IMR-90 (cell line): ENCODE results near the gene NFIX. TPM values are rescaled to one million over a fixed set of nuclear protein-coding genes. Genes with fewer than 3 reads are reported as not detected.

Source experiments
- ATAC-seq: fragments of 200-7000 bp; cut with Tn5 transposase; 2 replicates; pipeline ENCODE4 v1.9.1; 2020; ENCODE audit warnings: low read depth, mild to moderate bottlenecking, moderate library complexity
- BruUV-seq: library from RNA; stranded (reverse); fragments of 400-500 nt; replicated peaks from 2 replicates; lab custom pipeline; 2021; lab: Mats Ljungman, UMichigan
- CTCF ChIA-PET: fragments of 300-600 bp; formaldehyde crosslinking; extraction: SDS; loops from one replicate; lab custom pipeline; 2021; ENCODE audit warnings: antibody characterized with exemption; lab: Yijun Ruan, JAX
- POLR2A ChIA-PET: fragments of 300-600 bp; sonication (Branson Sonifier 250); formaldehyde crosslinking; loops from one replicate; lab custom pipeline; 2022; ENCODE audit warnings: antibody characterized with exemption; ENCODE audit not compliant: unreplicated experiment; lab: Charles Lee
- DNase-seq: peaks from one replicate; pipeline ENCODE4 v3.0.0; 2013
- H2AFZ ChIP-seq: replicated peaks from 2 replicates; pipeline ENCODE3; 2013; ENCODE audit warnings: low read length, mild to moderate bottlenecking; ENCODE audit not compliant: poor library complexity
- H2AK5ac ChIP-seq: 2 replicates; pipeline ENCODE4 v1.6.1; 2013; ENCODE audit warnings: low read depth, low read length, inconsistent platforms
- H2AK9ac ChIP-seq: replicated peaks from 2 replicates; pipeline ENCODE3; 2013; ENCODE audit warnings: mild to moderate bottlenecking, low read depth, low read length, moderate library complexity; ENCODE audit not compliant: poor library complexity
- H2BK120ac ChIP-seq: 2 replicates; pipeline ENCODE4 v1.6.1; 2013; ENCODE audit warnings: low read depth, low read length, inconsistent platforms
- H2BK15ac ChIP-seq: 3 replicates; pipeline ENCODE4 v1.6.1; 2013; ENCODE audit warnings: low read depth, low read length, inconsistent platforms
- H2BK20ac ChIP-seq: 2 replicates; pipeline ENCODE4 v1.6.1; 2013; ENCODE audit warnings: low read depth, mild to moderate bottlenecking, inconsistent platforms, low read length, moderate library complexity
- H2BK5ac ChIP-seq: 2 replicates; pipeline ENCODE4 v1.6.1; 2013; ENCODE audit warnings: mild to moderate bottlenecking, low read depth, low read length, inconsistent platforms; ENCODE audit not compliant: poor library complexity, severe bottlenecking
- H3K14ac ChIP-seq: replicated peaks from 2 replicates; pipeline ENCODE4 v1.6.1; 2013; ENCODE audit warnings: low read depth, low read length, inconsistent platforms
- H3K18ac ChIP-seq: 2 replicates; pipeline ENCODE4 v1.6.1; 2013; ENCODE audit warnings: low read depth, low read length, control low read depth
- H3K23ac ChIP-seq: 2 replicates; pipeline ENCODE4 v1.6.1; 2013; ENCODE audit warnings: low read depth, low read length, inconsistent platforms
- H3K27ac ChIP-seq: 2 replicates; pipeline ENCODE4 v1.5.1; 2013; ENCODE audit warnings: mild to moderate bottlenecking, control low read depth, low read length; ENCODE audit not compliant: insufficient read depth
- H3K27me3 ChIP-seq: 2 replicates; pipeline ENCODE4 v1.6.1; 2013; ENCODE audit warnings: low read length; ENCODE audit not compliant: control insufficient read depth, insufficient read depth
- H3K36me3 ChIP-seq: 2 replicates; pipeline ENCODE4 v1.6.1; 2013; ENCODE audit warnings: low read length, mixed read lengths; ENCODE audit not compliant: control insufficient read depth, insufficient read depth
- H3K4ac ChIP-seq: 2 replicates; pipeline ENCODE4 v1.6.1; 2013; ENCODE audit warnings: low read depth, low read length, inconsistent platforms
- H3K4me1 ChIP-seq: 2 replicates; pipeline ENCODE4 v1.6.1; 2013; ENCODE audit warnings: low read length, mixed read lengths; ENCODE audit not compliant: control insufficient read depth, insufficient read depth
- H3K4me2 ChIP-seq: 2 replicates; pipeline ENCODE4 v1.6.1; 2013; ENCODE audit warnings: low read depth, mild to moderate bottlenecking, control low read depth, low read length, moderate library complexity
- H3K4me3 ChIP-seq: 2 replicates; pipeline ENCODE4 v1.5.1; 2013; ENCODE audit warnings: low read depth, mild to moderate bottlenecking, control low read depth, low read length, moderate library complexity; ENCODE audit not compliant: insufficient read depth
- H3K56ac ChIP-seq: 2 replicates; pipeline ENCODE4 v1.6.1; 2013; ENCODE audit warnings: low read length, inconsistent platforms; ENCODE audit not compliant: insufficient read depth; ENCODE audit errors: extremely low read depth
- H3K79me1 ChIP-seq, 2 experiments: 2 replicates each; pipeline ENCODE4 v1.6.1; 2013; ENCODE audit warnings: low read length in 2 of 2, inconsistent platforms in 1 of 2, low read depth in 1 of 2
- H3K9ac ChIP-seq: 2 replicates; pipeline ENCODE4 v1.6.1; 2013; ENCODE audit warnings: low read depth, low read length, control low read depth
- H3K9me1 ChIP-seq: 2 replicates; pipeline ENCODE4 v1.6.1; 2013; ENCODE audit warnings: low read length, inconsistent platforms; ENCODE audit not compliant: insufficient read depth
- H3K9me3 ChIP-seq: 2 replicates; pipeline ENCODE4 v1.6.1; 2013; ENCODE audit warnings: low read length; ENCODE audit not compliant: control insufficient read depth, insufficient read depth
- H4K20me1 ChIP-seq: 2 replicates; pipeline ENCODE4 v1.6.1; 2013; ENCODE audit warnings: low read length, inconsistent platforms; ENCODE audit not compliant: insufficient read depth
- H4K5ac ChIP-seq: 2 replicates; pipeline ENCODE4 v1.6.1; 2013; ENCODE audit warnings: mild to moderate bottlenecking, low read depth, low read length, control low read depth
- H4K8ac ChIP-seq, 2 experiments: 2 replicates each; pipeline ENCODE4 v1.6.1; 2013; ENCODE audit warnings: low read depth in 2 of 2, low read length in 2 of 2, control low read depth in 1 of 2, inconsistent platforms in 1 of 2
- H4K91ac ChIP-seq: 2 replicates; pipeline ENCODE4 v1.6.1; 2013; ENCODE audit warnings: low read depth, low read length, inconsistent platforms; ENCODE audit not compliant: insufficient read depth
- CEBPB ChIP-seq: IDR thresholded peaks from 2 replicates; pipeline ENCODE4 v1.6.1; 2012; ENCODE audit warnings: low read depth, low read length, improper control_type of control experiment
- CHD1 ChIP-seq: IDR thresholded peaks from 2 replicates; pipeline ENCODE4 v1.6.1; 2012; ENCODE audit warnings: low read depth, low read length, improper control_type of control experiment
- ELK1 ChIP-seq: fragments of 150-350 bp; IDR thresholded peaks from 2 replicates; pipeline ENCODE4 v1.6.1; 2016; ENCODE audit warnings: low read depth, mild to moderate bottlenecking, low read length, moderate library complexity, borderline replicate concordance
- FOS ChIP-seq: fragments of 150-350 bp; IDR thresholded peaks from 2 replicates; pipeline ENCODE4 v1.6.1; 2016; ENCODE audit warnings: low read depth, low read length
- MXI1 ChIP-seq: IDR thresholded peaks from 2 replicates; pipeline ENCODE4 v1.6.1; 2012; ENCODE audit warnings: low read depth, mild to moderate bottlenecking, low read length, moderate library complexity, borderline replicate concordance
- NFE2L2 ChIP-seq: fragments of 150-350 bp; IDR thresholded peaks from 2 replicates; pipeline ENCODE4 v1.6.1; 2016; ENCODE audit warnings: low read depth, mild to moderate bottlenecking, low read length
- POLR2A ChIP-seq: IDR thresholded peaks from 2 replicates; pipeline ENCODE4 v1.6.1; 2012; ENCODE audit warnings: mild to moderate bottlenecking, low read depth, low read length
- RFX5 ChIP-seq: IDR thresholded peaks from 2 replicates; pipeline ENCODE4 v1.8.0; 2012; ENCODE audit warnings: low read depth, mild to moderate bottlenecking, low read length, moderate library complexity
- SMC3 ChIP-seq: fragments of 150-350 bp; IDR thresholded peaks from 2 replicates; pipeline ENCODE4 v1.6.1; 2016; ENCODE audit warnings: low read depth, mild to moderate bottlenecking, antibody characterized with exemption, low read length, moderate library complexity
- USF2 ChIP-seq: fragments of 150-350 bp; IDR thresholded peaks from 2 replicates; pipeline ENCODE4 v1.6.1; 2017; ENCODE audit warnings: mild to moderate bottlenecking, antibody characterized with exemption, low read length, low read depth
- WGBS, 2 experiments: methylation state at CpG; one replicate each; pipeline versions ENCODE4 v1.1.5 to v1.1.7; 2013; ENCODE audit warnings: missing lambda C conversion rate in 2 of 2; ENCODE audit not compliant: insufficient read length in 1 of 2; ENCODE audit errors: extremely low coverage in 2 of 2; 5-methylcytosine and 5-hydroxymethylcytosine counted together
- dilution Hi-C: fragments of 300-500 bp; cut with HindIII; formaldehyde crosslinking; loops from one replicate; pipeline ENCODE4 v1.14.3; 2018; ENCODE audit warnings: low sequenced_read_pairs; ENCODE audit not compliant: unreplicated experiment
- in situ Hi-C: fragments of 300-500 bp; cut with MboI; formaldehyde crosslinking; loops from 3 replicates; pipeline ENCODE4 v1.14.3; 2019; ENCODE audit warnings: low sequenced_read_pairs, inconsistent platforms, mixed read lengths
- intact Hi-C: fragments of 100-400 bp; cut with micrococcal nuclease; formaldehyde crosslinking; loops from 2 replicates; pipeline ENCODE4 v1.10.0; 2022
- polyA plus RNA-seq, 3 experiments: library from polyadenylated mRNA; depleted of rRNA; stranded (reverse); fragments of >200 nt; gene quantifications; 2 replicates each; pipeline ENCODE4 v1.2.3, GENCODE V29; 2012; ENCODE audit warnings: low replicate concordance in 1 of 3
- total RNA-seq: library from RNA; depleted of rRNA; stranded (reverse); fragments of >200 nt; gene quantifications from 2 replicates; pipeline ENCODE4 v1.2.3, GENCODE V29; 2012

NFIX gene
- total and polyA plus RNA-seq, 2 of the 4 experiments (the other 2 are of a cell fraction): 10.2 to 47.7 TPM

DNA sequence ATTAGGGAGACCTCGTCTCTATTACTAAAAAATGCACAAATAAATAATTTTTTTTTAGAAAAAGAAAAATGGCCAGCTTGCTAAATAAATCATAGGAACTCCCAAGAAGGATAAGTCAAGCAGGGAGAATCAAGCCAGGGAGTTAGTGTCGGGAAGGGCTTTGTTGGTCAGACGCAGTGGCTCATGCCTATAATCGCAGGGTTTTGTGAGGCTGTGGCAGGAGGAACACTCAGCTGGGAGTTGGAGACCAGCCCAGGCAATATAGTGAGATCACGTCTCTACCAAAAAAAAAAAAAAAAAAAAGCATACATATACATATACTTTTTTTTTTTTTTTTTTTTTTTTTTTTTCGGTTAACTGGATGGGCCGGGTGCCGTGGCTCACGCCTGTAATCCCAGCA is 131.8 kb downstream of the NFIX start:
- Histone ChIP-seq H4K20me1 (peaks cover 90% of the 10 kb centered on the region), H2AK9ac (no peak overlapping the region), H4K91ac (no peak overlapping the region), H3K9me3 (no peaks in the 10 kb centered on the region), H3K4me3 (no peak overlapping the region), H3K18ac (no peak overlapping the region), H2BK120ac (no peak overlapping the region), H3K4me2 (no peak overlapping the region), H2AK5ac (no peak overlapping the region), H3K23ac (no peak overlapping the region), H3K9ac (no peak overlapping the region), H3K79me1 (peaks cover 10 to 83% of the 10 kb centered on the region in 2 experiments; a peak in 3 of 4 replicates), H3K27me3 (no peaks in the 10 kb centered on the region), H4K8ac (no peak overlapping the region), H3K27ac (no peak overlapping the region), H3K9me1 (peaks cover 27% of the 10 kb centered on the region), H2BK15ac (no peak overlapping the region), H3K36me3 (peaks cover 15% of the 10 kb centered on the region), H4K5ac (no peak overlapping the region), H3K14ac (no peak overlapping the region), H2AFZ (no peak overlapping the region), H3K4me1 (peaks cover 7% of the 10 kb centered on the region; the same call in 1 of the 2 replicates), H2BK5ac (no peak overlapping the region), H2BK20ac (no peak overlapping the region), H3K56ac (no peak overlapping the region), H3K4ac (no peak overlapping the region)
- dilution Hi-C loops: no loop called here
- ChIA-PET POLR2A (no interaction called here), CTCF (interaction anchor here (0.6 kb wide), 2 partner anchors 25 to 932 kb away, joined by 3 read pairs; no protein-coding TSS in a partner anchor)
- TF ChIP-seq MXI1: no peak
- TF ChIP-seq FOS: no peak
- TF ChIP-seq POLR2A: no peak
- TF ChIP-seq CEBPB: no peak
- TF ChIP-seq CHD1: no peak
- no peak for TF ChIP-seq NFE2L2
- no peak for TF ChIP-seq RFX5
- no peak for TF ChIP-seq ELK1
- no peak for TF ChIP-seq USF2
- TF ChIP-seq SMC3: no peak
- WGBS, 2 experiments: 100% methylated on average over 1 of the region's 9 CpGs; no CpG with 5 or more reads in 1 of the 2 experiments
- ATAC-seq: no peak
- intact Hi-C loops: no loop called here
- no TSS peak for BruUV-seq
- DNase-seq: peak; percentile 55
- in situ Hi-C loops: no loop called here
